HG02943 (cell line): Measurements from ENCODE around the gene MLLT10.

Experiments used
- ATAC-seq: cut with Tn5 transposase; IDR thresholded peaks from one replicate; pipeline ENCODE4 v1.9.1; 2021; ENCODE audit warnings: mild to moderate bottlenecking, low read depth, moderate library complexity; ENCODE audit not compliant: unreplicated experiment

The MLLT10 gene

DNA sequence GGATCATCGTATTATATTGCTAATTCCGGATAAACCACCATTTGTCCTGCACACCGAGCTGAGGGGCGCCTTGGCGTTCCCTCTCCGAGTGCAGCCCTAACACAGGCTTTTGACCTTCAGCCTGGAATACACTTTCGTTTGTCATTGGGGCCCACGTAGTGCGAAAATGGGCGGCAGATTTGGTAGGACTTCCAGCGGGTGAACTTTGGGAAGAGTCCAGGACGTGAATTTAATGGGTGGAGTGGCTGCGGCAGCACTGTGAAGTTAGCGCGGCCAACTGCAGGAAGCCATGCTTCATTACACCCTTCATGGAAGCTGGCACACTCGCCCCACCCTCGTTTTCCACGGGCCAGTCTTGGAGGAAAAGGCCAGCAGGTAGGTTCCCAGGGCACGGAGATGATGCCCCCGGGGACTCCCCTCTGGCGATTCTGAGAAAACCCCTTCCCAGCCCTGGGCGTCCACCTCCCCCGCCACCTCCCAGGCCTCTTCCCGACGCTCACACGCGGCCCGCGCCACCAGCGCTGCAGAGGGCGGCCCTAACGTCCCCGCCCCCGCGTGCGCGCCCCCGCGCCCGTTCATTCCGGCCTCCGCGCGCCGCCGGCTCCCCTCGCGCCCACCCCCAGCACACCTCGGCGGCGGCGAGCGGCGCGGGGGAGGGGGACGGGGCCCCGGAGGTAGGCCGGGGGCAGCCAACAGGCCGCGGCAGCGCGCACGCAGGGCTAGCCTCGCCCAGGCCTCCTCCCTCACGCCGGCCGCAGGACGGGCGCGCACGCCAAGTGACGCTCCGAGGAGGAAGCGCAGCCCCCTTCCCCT lies at the start of gene MLLT10:
Gene MLLT10 (plus strand): TSS at position 766 of the 813 bp plus-strand sequence. CDS start 413 bp downstream, outside the sequence.
- ATAC-seq: peak; percentile 80

DNA sequence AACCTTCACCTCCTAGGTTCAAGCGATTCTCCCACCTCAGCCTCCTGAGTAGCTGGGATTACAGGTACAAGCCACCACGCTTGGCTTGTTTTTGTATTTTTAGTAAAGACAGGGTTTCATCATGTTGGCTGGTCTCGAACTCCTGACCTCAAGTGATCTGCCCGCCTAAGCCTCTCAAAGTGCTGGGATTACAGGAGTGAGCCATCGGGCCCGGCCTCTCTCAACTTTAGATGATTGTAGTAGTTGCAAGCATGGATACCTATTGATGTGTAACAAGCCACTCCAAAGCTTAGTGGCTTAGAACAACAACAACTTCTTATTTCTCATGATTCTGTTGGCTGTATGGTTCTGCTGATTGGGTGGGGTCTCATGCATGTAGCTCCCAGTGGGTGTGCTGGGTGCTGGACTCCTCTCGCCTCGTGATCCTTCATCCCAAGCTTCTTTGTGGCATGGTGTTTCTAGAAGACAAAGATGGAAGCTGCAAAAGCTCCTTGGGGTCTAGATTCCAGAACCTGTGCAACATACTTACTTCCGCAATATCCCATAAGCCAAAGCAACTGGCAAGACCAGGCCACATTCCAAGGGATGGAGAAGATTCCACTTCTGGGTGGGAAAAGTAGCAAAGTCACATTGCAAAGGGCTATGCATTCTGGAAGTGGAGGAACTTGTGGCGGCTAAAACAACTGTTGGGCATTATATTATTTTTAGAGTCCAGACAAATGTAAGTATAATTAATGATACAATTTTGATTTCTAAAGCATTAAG lies 46.4 kb upstream of the MLLT10 start:
- no peak for ATAC-seq

DNA sequence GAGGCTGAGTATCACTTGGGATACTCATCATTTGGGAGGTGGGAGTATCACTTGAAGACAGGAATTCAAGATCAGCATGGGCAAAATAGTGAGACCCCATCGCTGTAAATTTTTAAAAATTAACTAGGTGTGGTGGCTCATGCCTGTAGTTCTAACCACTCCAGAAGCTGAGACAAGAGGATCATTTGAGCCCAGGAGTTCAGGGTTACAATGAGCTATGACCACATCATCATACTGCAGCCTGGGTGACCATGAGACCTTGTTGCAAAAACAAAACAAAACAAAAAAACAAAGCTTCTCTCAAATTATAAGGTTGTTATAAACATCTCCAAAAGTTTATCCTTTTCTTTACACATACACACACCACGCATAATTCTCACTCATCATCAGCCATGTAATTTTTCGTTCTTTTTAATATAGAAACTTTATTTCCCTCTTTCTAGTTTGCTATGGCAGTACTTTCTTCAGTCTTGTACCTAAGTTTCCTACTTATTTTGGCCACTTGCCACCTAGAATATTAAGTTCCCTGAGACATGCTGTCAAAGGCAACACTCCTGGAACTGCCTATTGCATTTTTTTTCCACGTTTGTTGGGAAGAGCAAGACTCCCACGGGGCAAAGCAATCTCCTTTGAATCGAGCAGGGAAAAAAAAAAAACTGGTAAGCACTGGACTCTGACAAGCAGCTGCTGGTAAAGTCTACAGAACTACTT lies 45.6 kb upstream of the MLLT10 start:
- ATAC-seq: no peak

DNA sequence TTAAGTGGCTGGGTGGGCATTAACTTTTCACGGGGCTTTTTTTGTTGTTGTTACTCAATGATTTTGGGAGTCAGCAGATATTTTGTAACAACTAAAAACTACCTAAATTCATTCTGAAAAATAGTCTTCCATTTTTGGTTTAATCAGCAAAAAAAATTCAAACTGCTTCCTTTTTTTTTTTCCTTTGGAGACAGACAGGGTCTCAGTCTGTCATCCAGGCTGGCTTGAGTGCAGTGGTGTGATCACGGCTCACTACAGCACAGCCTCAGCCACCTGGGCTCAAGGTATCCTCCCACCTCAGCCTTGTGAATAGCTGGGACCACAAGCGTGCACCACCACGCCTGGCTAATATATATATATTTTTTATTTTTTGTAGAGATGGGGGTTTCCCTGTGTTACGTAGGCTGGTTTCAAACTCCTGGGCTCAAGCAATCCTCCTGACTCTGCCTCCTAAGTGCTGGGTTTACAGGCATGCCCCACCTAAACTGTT lies 45.0 kb upstream of the MLLT10 start:
- no peak for ATAC-seq

DNA sequence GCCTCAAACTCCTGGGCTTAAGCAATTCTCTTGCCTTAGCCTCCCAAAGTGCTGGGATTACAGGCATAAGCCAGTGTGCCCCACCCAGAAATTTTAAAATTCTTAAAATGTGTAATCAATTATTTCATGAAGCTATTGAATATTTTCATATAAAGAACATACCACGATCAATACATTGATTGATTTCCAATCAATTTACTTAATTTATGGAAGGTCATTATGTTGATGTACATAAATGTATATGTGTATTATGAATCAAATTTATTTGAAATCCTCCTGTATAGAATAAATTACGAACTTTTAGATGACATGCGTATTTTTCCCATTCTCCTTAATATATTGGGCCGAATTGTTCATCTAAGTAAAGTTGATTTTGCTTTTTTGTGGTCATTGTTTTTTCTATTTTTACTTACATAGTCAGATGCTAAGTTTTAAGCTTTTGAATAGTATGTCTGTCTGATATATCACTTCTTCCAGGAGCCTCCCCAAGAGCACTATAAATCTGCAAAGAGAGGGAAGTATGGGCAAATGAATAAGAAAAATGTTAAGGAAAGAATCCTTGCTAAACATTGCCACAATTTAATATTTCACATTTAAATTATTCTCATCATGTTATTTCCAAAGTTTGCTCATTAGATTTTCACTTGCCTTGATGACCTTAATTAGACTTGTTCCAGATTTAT lies 43.9 kb upstream of the MLLT10 start:
- ATAC-seq: no peak

DNA sequence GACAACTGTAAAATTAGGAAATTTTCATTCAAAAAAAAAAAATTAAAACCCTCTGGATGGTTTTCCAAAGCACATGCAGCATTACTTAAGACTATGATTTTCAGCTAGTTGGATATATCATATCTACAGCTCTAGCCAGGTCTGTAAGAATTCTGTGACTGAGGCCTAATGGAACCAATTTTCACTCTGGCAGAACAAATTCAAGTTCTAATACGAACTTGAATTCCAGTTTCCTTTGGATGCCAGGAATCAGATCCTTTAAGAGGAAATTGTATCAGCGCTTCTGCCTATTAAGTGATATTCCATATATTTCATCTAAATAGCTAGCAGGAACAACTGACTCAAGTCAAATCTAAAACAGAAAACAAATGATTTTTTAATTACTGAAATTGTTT lies 43.3 kb upstream of the MLLT10 start:
- ATAC-seq: no peak

DNA sequence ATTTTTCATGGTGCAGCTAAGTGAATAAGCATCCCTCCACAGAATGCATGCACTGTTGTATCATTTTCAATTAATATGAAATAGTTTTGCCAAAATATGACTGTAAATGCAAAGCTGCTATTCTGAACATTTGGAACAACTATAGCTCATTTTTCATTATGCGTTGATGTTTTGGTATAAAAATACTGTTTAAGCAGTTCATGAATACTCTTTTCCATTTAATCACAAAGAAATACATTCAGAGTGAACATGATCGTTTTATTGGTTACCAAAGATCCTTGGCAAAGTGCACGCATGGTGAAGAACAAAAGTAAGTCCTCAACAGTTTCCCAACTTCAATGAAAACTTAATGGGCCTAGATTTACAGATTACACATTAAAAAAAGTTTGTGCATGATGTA lies 41.6 kb upstream of the MLLT10 start:
- ATAC-seq: no peak

DNA sequence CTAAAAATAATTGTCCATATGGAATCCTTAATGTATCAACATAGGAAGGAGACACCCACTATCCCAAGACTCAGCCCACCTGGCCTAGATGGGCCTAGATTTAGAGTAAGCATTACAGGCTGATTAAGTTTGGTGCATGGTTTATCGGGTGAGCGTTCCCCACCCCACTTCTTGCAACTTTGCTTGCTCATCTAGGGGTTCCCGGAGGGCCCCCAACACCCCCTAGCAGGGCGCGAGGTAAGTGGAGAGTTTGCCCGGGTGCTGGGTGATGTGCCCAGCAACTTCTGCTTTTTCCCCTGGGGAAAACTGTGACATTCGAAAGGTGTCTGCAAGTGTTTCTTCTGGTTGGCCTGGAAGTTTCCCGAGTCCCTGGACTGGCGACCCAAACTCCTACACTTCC lies 40.2 kb upstream of the MLLT10 start:
- ATAC-seq: no peak

DNA sequence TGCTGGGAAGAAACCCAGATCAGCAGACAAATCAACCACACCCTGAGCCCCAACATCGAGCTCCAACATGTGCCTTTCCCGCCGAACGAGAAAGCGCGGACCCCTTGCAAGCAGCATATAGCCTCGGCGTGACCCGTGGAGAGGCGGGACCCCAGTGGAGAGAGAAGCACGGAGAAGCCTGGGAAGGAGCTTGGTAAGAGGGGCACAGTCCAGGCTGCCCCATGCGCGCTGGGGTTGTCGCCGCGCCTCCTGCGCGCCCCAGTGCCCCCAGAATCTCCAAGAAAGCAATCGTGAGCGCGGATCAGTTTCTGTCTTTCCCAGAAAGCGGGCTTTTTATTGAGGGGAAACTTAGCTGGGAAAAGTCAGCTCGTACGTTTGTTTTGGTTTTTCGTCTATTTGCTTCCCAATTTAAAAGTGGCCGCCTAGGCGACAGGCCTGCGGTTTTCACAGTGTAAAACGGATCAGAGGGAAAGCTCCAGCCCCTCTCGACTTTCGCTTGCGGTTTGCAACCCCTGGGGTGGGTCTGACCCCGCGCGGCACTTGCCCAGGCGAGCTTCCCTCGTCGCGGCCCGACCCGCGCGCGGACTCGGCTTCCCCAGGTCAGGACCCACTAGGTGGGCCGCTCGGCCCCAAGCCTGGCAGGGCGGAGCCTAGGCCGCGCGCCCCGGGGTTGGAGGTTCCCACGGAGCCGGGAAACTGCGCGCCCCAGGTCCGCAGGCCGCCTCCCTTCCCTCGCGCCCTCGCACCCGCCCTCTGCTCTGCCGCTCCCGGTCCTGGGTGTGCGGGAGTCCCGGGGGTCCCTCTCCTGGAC lies 39.6 kb upstream of the MLLT10 start:
- no peak for ATAC-seq

DNA sequence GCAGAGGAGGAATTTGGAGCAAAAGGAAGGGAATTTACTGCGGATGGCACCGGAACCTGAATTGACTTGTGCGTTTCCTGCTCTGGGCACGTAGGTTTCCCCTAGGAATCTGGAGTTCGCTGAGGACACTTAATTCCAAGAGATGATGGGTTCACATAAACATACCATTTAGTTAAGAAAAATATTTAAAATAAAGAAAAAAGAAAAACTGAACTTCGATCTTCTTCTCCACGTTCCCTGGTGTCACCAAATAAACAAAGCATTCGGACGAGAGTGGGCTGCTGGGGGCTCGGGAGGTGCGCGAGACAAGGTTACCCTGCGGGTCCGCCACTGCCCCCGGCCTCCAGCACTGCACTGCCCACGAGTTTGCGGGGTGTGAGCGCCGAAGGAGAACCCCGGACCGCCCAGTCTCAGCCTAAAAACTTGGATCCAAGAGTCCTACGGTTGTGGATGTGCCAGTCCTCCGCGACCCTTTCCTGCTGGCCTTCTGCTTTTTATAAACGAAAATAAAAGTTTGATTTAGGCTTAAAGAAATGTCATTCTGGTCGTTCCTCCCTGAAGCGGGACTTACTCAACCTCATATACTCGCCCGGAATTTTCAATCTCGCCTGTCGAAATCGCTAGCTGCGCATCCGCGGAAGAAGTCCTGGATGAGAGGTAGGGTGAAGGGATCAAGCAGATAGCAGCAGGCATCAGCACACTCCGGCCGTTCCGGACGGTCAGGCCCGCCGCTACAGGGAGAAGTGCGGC lies 38.9 kb upstream of the MLLT10 start:
- peak; percentile 3 for ATAC-seq

DNA sequence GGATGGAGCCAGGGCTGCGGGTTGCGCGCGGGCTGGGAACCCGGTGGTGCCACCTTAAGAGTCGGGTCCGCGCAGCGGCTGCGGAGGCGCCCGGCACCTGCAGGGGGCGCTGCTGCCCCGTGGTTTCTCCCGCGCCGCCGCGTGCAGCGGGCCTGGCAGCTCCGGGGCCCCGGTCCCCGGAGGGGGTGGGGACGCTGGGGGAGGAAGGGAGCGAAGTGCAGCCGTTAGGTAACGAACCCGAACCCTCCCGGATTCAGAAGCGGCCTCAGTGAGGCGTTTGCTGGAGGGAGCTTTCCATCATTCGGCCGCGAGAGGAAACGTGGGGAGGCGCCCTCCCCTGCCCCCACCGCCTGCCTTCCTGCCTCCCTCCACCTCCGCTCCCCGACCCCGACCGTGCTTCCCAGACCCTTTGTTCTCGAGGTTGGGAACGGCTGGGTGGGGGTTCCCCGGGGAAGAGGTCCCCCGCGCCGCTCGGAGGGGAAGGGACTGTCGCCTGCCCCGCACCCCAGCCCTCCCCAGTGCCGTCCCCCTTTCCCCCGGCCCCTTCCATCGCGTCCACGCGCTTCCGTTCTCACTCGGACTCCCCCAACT lies 38.2 kb upstream of the MLLT10 start:
- peak; percentile 66 for ATAC-seq

DNA sequence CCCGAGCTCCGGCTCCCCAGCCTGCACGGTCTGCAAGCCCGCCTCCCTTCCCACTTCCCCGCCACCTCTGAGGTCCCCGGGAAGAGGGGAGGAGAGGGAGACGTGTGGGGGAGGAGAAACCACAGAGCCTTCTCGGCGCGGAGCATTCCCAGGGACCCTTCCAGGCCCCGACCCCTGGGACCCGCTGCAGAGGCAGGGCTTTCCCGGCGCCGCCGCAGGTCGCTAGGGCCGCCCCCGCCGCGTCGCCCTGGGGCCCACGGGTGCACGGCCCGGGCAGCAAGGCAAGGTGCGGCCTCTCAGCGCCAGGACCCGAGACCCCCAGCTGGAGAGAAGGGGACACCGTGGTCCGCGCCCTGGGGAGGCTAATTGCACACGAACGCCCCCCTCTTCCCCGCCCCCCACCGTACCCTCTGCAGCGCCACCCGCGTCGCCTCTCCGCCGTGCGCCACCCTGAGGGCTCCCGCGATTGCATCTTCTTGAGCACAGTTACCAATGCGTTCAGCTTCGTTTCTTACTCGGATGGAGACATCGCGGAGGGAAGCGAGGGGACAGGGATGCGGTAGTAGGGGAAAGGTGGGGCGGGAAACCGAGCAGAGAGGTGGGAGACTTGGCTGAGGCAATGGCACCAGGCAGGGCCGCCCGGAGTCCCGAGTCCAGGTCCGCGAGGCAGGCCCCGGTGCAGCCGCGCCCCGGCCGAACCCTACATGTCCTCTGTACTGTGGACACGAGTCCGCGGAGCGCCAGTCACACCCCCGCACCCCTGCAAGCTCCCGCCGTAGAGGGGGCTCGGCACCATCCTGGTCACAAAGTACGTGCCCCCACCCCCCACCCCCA lies 37.5 kb upstream of the MLLT10 start:
- ATAC-seq: peak; percentile 47

DNA sequence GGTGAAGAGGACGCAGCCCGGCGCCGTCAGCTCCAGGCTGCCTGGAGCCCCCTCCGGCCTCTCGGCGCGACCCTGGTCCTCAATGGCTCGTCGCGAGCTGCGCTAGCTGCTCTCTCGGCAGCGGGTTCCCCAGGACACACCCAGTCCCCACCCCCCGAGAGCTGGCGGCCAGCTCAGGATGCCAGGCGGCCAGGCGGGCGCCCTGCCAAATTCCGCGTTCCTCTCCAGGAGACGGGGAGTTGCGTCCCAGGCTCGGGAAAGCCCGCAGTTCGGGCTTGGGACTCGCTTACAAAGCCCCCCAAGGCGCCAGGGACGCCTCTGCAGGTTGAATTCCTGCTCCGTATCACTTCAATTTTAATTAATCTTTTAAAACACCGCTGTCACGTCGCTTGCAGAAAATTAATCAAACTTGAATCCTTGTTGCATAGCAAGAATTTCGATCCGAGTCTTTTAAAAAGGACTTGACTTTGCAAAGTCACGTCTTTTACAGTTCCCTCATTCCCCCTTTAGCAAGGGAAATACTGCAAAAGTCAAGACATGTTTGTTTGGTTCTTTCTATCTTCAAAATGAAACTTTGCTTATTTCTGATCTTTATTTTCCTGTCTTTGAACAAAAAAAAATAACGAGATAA lies 36.7 kb upstream of the MLLT10 start:
- ATAC-seq: no peak

DNA sequence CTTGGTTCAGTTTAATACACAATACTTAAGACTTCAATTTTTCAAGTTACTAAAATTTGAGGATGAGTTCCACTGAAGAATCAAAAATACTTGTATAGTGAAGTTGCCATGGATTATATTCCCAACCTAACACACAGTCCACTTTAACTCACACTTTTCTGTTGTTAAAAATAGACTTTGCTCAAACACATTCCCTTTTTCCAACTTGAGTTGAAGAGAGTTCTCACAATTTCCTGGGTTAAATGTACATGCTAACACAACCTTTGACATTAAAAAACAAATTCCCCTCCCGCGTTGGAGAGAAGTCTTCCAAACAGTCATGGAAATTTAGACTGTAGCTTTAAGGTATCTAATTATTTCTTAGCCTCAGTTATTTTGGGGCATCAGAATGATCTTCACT lies 35.7 kb upstream of the MLLT10 start:
- no peak for ATAC-seq

DNA sequence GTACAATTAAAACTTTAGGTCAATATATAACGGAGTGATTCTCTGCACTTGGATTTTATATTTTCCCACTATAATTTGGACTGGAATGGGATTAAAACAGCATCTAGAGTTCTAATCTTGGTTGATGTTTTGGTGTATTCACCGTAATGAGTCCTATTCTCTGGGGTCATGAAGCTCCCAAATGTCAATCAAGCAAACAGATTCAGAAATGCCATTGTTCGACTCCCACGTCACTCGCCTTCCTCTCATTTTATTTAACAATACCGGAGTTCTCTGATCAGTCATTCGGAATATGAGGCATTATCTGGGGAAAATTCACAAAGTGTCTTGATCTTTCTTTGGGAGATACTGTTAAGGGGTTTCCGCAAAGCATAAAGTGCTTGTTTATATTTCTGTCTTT lies 35.0 kb upstream of the MLLT10 start:
- no peak for ATAC-seq

DNA sequence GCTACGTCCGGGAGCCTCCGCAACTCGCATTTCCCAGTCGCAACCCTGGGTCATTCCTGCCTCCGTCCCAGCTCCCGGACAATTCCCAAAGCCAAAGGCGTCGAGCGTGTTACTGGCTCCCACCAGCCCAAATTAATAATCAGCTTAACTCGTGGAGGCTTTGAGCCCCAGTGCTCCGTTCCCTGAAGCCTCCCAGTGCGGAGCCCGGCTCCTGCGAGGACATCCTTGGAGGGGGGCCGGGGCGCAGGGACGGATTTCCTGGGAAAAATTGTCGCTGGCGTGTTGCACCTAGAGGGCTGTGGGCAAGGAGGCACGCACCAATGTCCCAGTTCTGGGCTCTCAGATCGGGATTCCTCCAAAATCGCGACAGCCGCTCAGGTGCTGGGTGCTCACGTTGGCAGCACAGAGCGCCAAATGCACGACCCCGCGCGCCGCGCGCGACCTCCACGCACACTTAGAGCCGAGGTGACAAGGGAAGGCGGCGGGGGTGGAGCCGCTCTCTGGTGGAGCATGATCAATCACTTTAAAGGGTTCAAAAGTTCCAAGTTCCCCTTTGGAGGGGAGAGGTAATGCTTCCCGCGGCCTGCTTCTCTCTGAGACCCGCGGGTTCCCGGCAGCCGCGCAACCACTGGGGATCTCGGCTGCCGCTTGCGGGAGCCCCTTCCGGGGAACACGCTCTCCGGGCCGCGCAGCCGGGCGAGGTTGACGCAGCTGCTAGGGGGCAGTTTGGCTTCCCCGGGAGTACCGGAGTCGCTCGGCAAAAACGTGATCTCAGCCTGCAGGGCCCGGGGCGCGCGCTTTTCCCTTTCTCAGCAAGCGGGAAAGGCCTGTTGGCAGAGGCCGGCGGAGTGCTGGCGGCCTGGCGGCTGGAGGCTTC lies 34.1 kb upstream of the MLLT10 start:
- ATAC-seq: no peak
